NCI-H1048 (cell line): ENCODE measurements around the gene PLCD3.
A peak's percentile ranks its signal among the peaks of the same experiment; 100 is the strongest.

Source experiments
- DNase-seq: peaks from one replicate; lab custom pipeline; 2025; lab: John Stamatoyannopoulos, UW

The PLCD3 gene

GRCh38 chr17:45067637-45068036 lies 64.7 kb downstream of the PLCD3 start:
- DNase-seq: no peak

GRCh38 chr17:45063198-45063597 lies 69.1 kb downstream of the PLCD3 start:
- DNase-seq: no peak

GRCh38 chr17:45061606-45062205 lies 70.6 kb downstream of the PLCD3 start:
- no peak for DNase-seq

GRCh38 chr17:45060797-45061605 lies 71.3 kb downstream of the PLCD3 start, which contains the start of gene NMT1:
TSS of gene NMT1 (plus strand) at chr17:45061317. CDS start at chr17:45061330, 13 bp downstream.
- DNase-seq: peak; percentile 99

DNA sequence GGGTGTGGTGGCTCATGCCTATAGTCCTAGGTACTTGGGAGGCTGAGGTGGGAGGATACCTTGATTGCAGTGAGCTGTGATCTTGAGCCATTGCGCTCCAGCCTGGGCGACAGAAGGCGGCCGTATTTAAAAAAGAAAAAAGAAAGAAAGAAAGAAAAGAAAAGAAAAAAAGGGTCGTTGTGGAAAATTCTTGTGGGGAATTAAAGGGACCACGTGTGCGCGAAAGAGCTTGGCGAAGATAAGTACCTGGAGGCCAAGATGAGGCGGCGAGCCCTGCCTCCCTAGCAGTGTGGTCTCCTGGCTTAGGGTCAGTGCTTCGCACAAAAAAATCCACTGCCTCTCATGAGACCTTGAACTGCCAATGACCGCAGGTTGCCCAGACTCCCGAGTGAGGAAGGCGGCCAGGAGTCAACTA lies 71.9 kb downstream of the PLCD3 start:
- DNase-seq: no peak
